ENCODE data around the gene SEMA3B. TPM values are rescaled to one million over a fixed set of nuclear protein-coding genes. Genes with fewer than 3 reads are reported as not detected.
A peak's percentile ranks its signal among the peaks of the same experiment; 100 is the strongest.

Gene SEMA3B
- total and polyA plus RNA-seq, 8 donors: 40.1 to 310 (median 103) TPM

DNA sequence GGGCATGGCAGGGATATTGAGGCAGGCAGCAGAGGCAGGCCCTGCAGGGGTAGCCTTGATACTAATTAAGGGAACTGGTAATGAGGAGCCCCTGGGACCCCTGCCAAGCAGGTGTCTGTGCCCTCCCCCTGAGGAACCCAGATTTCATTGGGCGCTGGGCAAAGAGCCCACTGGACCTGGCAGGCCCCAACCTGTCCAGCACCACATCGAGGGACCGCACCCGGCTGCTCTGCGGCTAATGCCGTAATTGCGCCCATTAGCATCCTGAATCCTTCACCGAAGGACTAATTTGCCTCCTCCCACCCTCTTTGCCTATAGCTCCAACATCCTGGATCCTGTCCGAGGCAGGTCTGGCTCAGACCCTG lies 13.7 kb upstream of the SEMA3B start:
- peaks cover 61 to 84% (median 74%) of the 10 kb centered on the region in 4 donors for H3K36me3 ChIP-seq
- no peaks in the 10 kb centered on the region for H3K9me3 ChIP-seq
- no peak for DNase-seq
- intact Hi-C loops (cut with DNase I; ENCODE audit: low total_unique reads): no loop called here
- TF ChIP-seq, protein P1, sequence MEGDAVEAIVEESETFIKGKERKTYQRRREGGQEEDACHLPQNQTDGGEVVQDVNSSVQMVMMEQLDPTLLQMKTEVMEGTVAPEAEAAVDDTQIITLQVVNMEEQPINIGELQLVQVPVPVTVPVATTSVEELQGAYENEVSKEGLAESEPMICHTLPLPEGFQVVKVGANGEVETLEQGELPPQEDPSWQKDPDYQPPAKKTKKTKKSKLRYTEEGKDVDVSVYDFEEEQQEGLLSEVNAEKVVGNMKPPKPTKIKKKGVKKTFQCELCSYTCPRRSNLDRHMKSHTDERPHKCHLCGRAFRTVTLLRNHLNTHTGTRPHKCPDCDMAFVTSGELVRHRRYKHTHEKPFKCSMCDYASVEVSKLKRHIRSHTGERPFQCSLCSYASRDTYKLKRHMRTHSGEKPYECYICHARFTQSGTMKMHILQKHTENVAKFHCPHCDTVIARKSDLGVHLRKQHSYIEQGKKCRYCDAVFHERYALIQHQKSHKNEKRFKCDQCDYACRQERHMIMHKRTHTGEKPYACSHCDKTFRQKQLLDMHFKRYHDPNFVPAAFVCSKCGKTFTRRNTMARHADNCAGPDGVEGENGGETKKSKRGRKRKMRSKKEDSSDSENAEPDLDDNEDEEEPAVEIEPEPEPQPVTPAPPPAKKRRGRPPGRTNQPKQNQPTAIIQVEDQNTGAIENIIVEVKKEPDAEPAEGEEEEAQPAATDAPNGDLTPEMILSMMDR (IDR thresholded peaks at IDR 0.05): no peak
- TF ChIP-seq POLR2AphosphoS5 (IDR thresholded peaks at IDR 0.05) (no peak), EP300 (IDR thresholded peaks at IDR 0.05) (no peak)
- H3K4me3 ChIP-seq: no peak overlapping the region
- WGBS, 5 donors: 80 to 100% (median 90%) methylated on average over 1 to 9 of the region's 9 CpGs
- peak overlapping the region; percentile 36 to 98 (median 71) for H3K27ac ChIP-seq
- H3K27me3 ChIP-seq: no peaks in the 10 kb centered on the region
- H3K4me1 ChIP-seq: peaks cover 15 to 80% (median 40%) of the 10 kb centered on the region in 4 donors

DNA sequence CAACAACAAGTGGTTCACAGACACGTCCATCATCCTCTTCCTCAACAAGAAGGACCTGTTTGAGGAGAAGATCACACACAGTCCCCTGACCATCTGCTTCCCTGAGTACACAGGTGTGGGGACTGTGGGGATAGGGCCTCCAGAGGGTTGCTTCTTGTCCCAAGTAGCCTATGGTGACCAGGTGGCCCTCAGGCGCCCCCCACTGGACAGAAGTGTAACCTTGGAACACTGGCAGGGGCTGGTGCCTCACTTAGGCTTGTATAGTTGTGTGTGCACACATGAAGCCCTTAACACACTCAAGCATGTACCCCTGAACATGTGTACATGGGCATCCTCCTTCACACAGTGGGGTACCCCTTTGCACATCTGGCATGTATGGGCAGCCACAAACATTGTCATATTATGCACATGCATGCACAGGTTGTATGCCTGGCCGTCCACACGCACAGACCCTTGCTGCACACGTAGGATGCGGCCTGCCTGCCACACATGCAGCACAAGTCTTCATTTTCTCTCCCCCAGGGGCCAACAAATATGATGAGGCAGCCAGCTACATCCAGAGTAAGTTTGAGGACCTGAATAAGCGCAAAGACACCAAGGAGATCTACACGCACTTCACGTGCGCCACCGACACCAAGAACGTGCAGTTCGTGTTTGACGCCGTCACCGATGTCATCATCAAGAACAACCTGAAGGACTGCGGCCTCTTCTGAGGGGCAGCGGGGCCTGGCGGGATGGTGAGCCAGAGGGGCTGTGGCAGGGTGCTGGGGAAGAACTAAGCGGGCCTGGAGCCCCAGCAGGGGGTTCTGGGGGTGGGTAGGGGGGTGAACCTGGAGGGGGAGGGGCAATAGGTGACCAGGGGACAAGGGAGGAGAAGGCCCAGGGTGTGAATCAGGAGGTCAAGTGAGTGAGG lies 11.7 kb upstream of the SEMA3B start:
- no peaks in the 10 kb centered on the region for H3K9me3 ChIP-seq
- no peaks in the 10 kb centered on the region for H3K27me3 ChIP-seq
- TF ChIP-seq POLR2A (IDR thresholded peaks at IDR 0.05) (no peak), EP300 (IDR thresholded peaks at IDR 0.05) (no peak), POLR2AphosphoS5 (IDR thresholded peaks at IDR 0.05) (no peak)
- TF ChIP-seq, protein P1 (IDR thresholded peaks at IDR 0.05): peak in 4 of 7 experiments; percentile 17 to 46 (median 34)
- 85 to 93% (median 91%) methylated on average over 19 to 20 of the region's 20 CpGs for WGBS, 5 donors
- peak overlapping the region in 3 of 5 donors; percentile 96 to 99 (median 98) for H3K27ac ChIP-seq
- intact Hi-C loops (cut with DNase I; ENCODE audit: low total_unique reads): no loop called here
- peaks cover 18 to 75% (median 37%) of the 10 kb centered on the region in 4 donors for H3K4me1 ChIP-seq
- no peak overlapping the region for H3K4me3 ChIP-seq
- peaks cover 55 to 69% (median 66%) of the 10 kb centered on the region in 4 donors for H3K36me3 ChIP-seq
- DNase-seq: peak; percentile 66 to 69

DNA sequence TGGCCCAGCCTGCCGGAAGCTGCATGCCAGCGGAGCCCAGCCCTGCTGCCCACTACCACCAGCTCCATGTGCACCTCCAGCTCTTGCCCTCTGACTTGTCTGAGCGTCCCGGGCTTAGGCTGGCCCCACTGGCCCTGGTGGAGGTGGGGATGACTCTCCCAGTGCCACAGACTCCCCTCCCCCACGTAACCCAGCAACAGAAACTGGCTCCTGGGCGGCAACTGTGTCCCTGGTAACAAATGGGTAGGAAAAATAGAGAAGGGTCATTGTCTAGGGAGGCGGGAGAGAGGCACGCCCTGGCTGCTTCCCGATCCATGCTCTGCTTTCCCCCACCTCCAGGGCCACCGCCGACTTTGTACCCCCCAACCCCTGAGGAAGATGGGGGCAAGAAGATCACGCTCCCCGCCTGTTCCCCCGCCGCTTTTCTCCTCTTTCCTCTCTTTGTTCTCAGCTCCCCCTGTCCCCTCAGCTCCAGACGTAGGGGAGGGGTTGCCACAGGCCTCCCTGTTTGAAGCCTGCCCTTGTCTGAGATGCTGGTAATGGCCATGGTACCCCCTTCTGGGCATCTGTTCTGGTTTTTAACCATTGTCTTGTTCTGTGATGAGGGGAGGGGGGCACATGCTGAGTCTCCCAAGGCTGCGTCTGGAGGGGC lies 10.8 kb upstream of the SEMA3B start:
- no peak overlapping the region for H3K4me3 ChIP-seq
- no peak for TF ChIP-seq POLR2AphosphoS5 (IDR thresholded peaks at IDR 0.05)
- TF ChIP-seq, protein P1 (IDR thresholded peaks at IDR 0.05): no peak
- no peak for TF ChIP-seq POLR2A (IDR thresholded peaks at IDR 0.05)
- no peak for TF ChIP-seq EP300 (IDR thresholded peaks at IDR 0.05)
- no peaks in the 10 kb centered on the region for H3K27me3 ChIP-seq
- H3K36me3 ChIP-seq: peaks cover 46 to 60% (median 57%) of the 10 kb centered on the region in 4 donors
- peaks cover 18 to 72% (median 34%) of the 10 kb centered on the region in 4 donors for H3K4me1 ChIP-seq
- H3K9me3 ChIP-seq: no peaks in the 10 kb centered on the region
- H3K27ac ChIP-seq: peak overlapping the region in 3 of 5 donors; percentile 96 to 99 (median 98)
- DNase-seq: peak in 1 of 2 donors; percentile 71
- intact Hi-C loops (cut with DNase I; ENCODE audit: low total_unique reads): no loop called here
- WGBS, 5 donors: 84 to 90% (median 88%) methylated on average over 16 to 17 of the region's 17 CpGs

GRCh38 chr3:50258979-50259378 lies 10.0 kb upstream of the SEMA3B start:
- no peaks in the 10 kb centered on the region for H3K9me3 ChIP-seq
- H3K27ac ChIP-seq: peak overlapping the region; percentile 7 to 99 (median 96)
- peaks cover 39 to 52% (median 48%) of the 10 kb centered on the region in 4 donors for H3K36me3 ChIP-seq
- no peak overlapping the region for H3K4me3 ChIP-seq
- TF ChIP-seq POLR2A (IDR thresholded peaks at IDR 0.05) (no peak), EP300 (IDR thresholded peaks at IDR 0.05) (no peak)
- WGBS, 5 donors: 68 to 79% (median 74%) methylated on average over 16 of the region's 16 CpGs
- DNase-seq: peak in 1 of 2 donors; percentile 51
- intact Hi-C loops (cut with DNase I; ENCODE audit: low total_unique reads): no loop called here
- H3K27me3 ChIP-seq: no peaks in the 10 kb centered on the region
- H3K4me1 ChIP-seq: peaks cover 18 to 75% (median 37%) of the 10 kb centered on the region in 4 donors
